HCT116 (cell line): Measurements from ENCODE around the gene CHST11. TPM values are rescaled to one million over a fixed set of nuclear protein-coding genes. Genes with fewer than 3 reads are reported as not detected.

Source experiments
- ATAC-seq: fragments of 200-7000 bp; cut with Tn5 transposase; 2 replicates; pipeline ENCODE4 v1.9.1; 2020; ENCODE audit warnings: mild to moderate bottlenecking, moderate library complexity
- BruUV-seq: library from RNA; stranded (reverse); fragments of 400-500 nt; replicated peaks from 2 replicates; lab custom pipeline; 2021; lab: Mats Ljungman, UMichigan
- CTCF ChIA-PET: fragments of 300-600 bp; sonication (Branson Sonifier 250); formaldehyde crosslinking; loops from one replicate; lab custom pipeline; 2021; ENCODE audit warnings: antibody characterized with exemption; lab: Charles Lee
- POLR2A ChIA-PET: fragments of 300-600, 350-600 bp; sonication (Branson Sonifier 250); formaldehyde crosslinking; loops from one replicate; lab custom pipeline; 2021; ENCODE audit warnings: antibody characterized with exemption; lab: Charles Lee
- RAD21 ChIA-PET, 2 experiments: fragments of 300-600 bp; sonication (Branson Sonifier 250); formaldehyde crosslinking; loops; one replicate each; lab custom pipeline; 2023; ENCODE audit warnings: low total read pairs in 2 of 2; ENCODE audit not compliant: uncharacterized antibody in 2 of 2, unreplicated experiment in 2 of 2, low non-redundant PET in 1 of 2; lab: Charles Lee
- DNase-seq: peaks from one replicate; pipeline ENCODE4 v3.0.0-alpha.2; 2010; ENCODE audit warnings: low read depth, low spot score
- H2AFZ ChIP-seq: fragments of 200-600 bp; shearing (Covaris generic), sonication (generic); 2 replicates; pipeline ENCODE4 v1.6.1; 2017; ENCODE audit warnings: low read depth, mixed run types, mixed read lengths, antibody characterized with exemption, low read length; ENCODE audit not compliant: poor library complexity, severe bottlenecking
- H3K27ac ChIP-seq: 2 replicates; pipeline ENCODE4 v1.5.1; 2012; ENCODE audit warnings: low read depth, low read length
- H3K27me3 ChIP-seq: fragments of 200-600 bp; sonication (generic); 2 replicates; pipeline ENCODE4 v1.6.1; 2016; ENCODE audit warnings: mixed run types, low read length, mixed read lengths; ENCODE audit not compliant: insufficient read depth
- H3K36me3 ChIP-seq, 2 experiments: fragments of 200-500 bp in 1 of 2; fragments of 200-600 bp in 1 of 2; sonication (Bioruptor generic) in 1 of 2; sonication (generic) in 1 of 2; 2 replicates each; pipeline versions ENCODE4 v1.5.1 to v1.6.1; 2014 to 2016; ENCODE audit warnings: low read length in 2 of 2, inconsistent platforms in 1 of 2, mixed read lengths in 1 of 2, mixed run types in 1 of 2; ENCODE audit not compliant: insufficient read depth in 2 of 2, control insufficient read depth in 1 of 2
- H3K4me1 ChIP-seq, 2 experiments: fragments of 200-600 bp in 1 of 2; sonication (generic) in 1 of 2; 2 replicates each; pipeline versions ENCODE4 v1.5.1 to v1.6.1; 2012 to 2017; ENCODE audit warnings: low read length in 2 of 2, inconsistent platforms in 1 of 2, mild to moderate bottlenecking in 1 of 2, mixed read lengths in 1 of 2, mixed run types in 1 of 2, moderate library complexity in 1 of 2; ENCODE audit not compliant: insufficient read depth in 2 of 2, control insufficient read depth in 1 of 2
- H3K4me2 ChIP-seq: fragments of 200-600 bp; sonication (generic); 2 replicates; pipeline ENCODE4 v1.6.1; 2017; ENCODE audit warnings: mixed run types, low read length, mixed read lengths
- H3K4me3 ChIP-seq, 2 experiments: fragments of 200-600 bp in 1 of 2; sonication (generic) in 1 of 2; replicated peaks in 1 of 2; 2 replicates each; pipeline ENCODE4 v1.5.1; 2011 to 2016; ENCODE audit warnings: low read length in 2 of 2, control low read depth in 1 of 2, low read depth in 1 of 2, mild to moderate bottlenecking in 1 of 2, mixed read lengths in 1 of 2, mixed run types in 1 of 2
- H3K79me2 ChIP-seq: fragments of 200-600 bp; sonication (generic); 2 replicates; pipeline ENCODE4 v1.6.1; 2017; ENCODE audit warnings: mild to moderate bottlenecking, mixed run types, low read length, moderate library complexity, mixed read lengths; ENCODE audit not compliant: insufficient read depth
- H3K9ac ChIP-seq: fragments of 200-600 bp; sonication (generic); 2 replicates; pipeline ENCODE4 v1.6.1; 2016; ENCODE audit warnings: low read length, mixed read lengths
- H3K9me2 ChIP-seq: fragments of 200-600 bp; sonication (generic), shearing (Covaris generic); 2 replicates; pipeline ENCODE4 v1.6.1; 2017; ENCODE audit warnings: mixed run types, mild to moderate bottlenecking, moderate library complexity; ENCODE audit not compliant: insufficient read depth
- H3K9me3 ChIP-seq, 2 experiments: fragments of 200-500 bp in 1 of 2; fragments of 200-600 bp in 1 of 2; sonication (Bioruptor generic) in 1 of 2; sonication (generic) in 1 of 2; 2 replicates each; pipeline ENCODE4 v1.6.1; 2014 to 2017; ENCODE audit warnings: low read length in 2 of 2, mixed read lengths in 2 of 2, inconsistent platforms in 1 of 2, low read depth in 1 of 2, mild to moderate bottlenecking in 1 of 2, mixed run types in 1 of 2, moderate library complexity in 1 of 2; ENCODE audit not compliant: control insufficient read depth in 1 of 2, insufficient read depth in 1 of 2
- H4K20me1 ChIP-seq: fragments of 200-600 bp; sonication (generic), shearing (Covaris generic); 2 replicates; pipeline ENCODE4 v1.6.1; 2017; ENCODE audit warnings: mixed run types, mild to moderate bottlenecking, moderate library complexity; ENCODE audit not compliant: insufficient read depth
- CBX3 ChIP-seq: IDR thresholded peaks from 2 replicates; pipeline ENCODE4 v1.6.1; 2012; ENCODE audit warnings: low read depth
- CEBPB ChIP-seq: IDR thresholded peaks from 2 replicates; pipeline ENCODE4 v1.6.1; 2012; ENCODE audit warnings: low read depth
- EGR1 ChIP-seq: IDR thresholded peaks from 2 replicates; pipeline ENCODE4 v1.6.1; 2012; ENCODE audit warnings: low read depth
- EZH2phosphoT487 ChIP-seq: fragments of 200-600 bp; IDR thresholded peaks from 2 replicates; pipeline ENCODE4 v1.6.1; 2018; ENCODE audit warnings: antibody characterized with exemption, borderline replicate concordance
- FOSL1 ChIP-seq: IDR thresholded peaks from 2 replicates; pipeline ENCODE4 v1.6.1; 2012; ENCODE audit warnings: low read depth
- JUND ChIP-seq: IDR thresholded peaks from 2 replicates; pipeline ENCODE4 v1.6.1; 2012
- POLR2A ChIP-seq: IDR thresholded peaks from 2 replicates; pipeline ENCODE4 v1.7.0; 2011; ENCODE audit warnings: borderline replicate concordance; ENCODE audit not compliant: insufficient read depth, insufficient read length; ENCODE audit errors: extremely low read depth
- POLR2AphosphoS5 ChIP-seq: IDR thresholded peaks from 2 replicates; pipeline ENCODE4 v1.6.1; 2011; ENCODE audit warnings: mild to moderate bottlenecking, low read depth, low read length, moderate library complexity
- RAD21 ChIP-seq: IDR thresholded peaks from 2 replicates; pipeline ENCODE4 v1.6.1; 2012; ENCODE audit warnings: low read depth, mild to moderate bottlenecking
- REST ChIP-seq: IDR thresholded peaks from 2 replicates; pipeline ENCODE4 v1.6.1; 2012; ENCODE audit warnings: low read depth
- SIN3A ChIP-seq: IDR thresholded peaks from 2 replicates; pipeline ENCODE4 v1.6.1; 2012; ENCODE audit warnings: low read depth
- TCF7L2 ChIP-seq: IDR thresholded peaks from 2 replicates; pipeline ENCODE4 v1.7.0; 2011; ENCODE audit warnings: borderline replicate concordance, inconsistent platforms; ENCODE audit not compliant: insufficient read depth, insufficient read length; ENCODE audit errors: extremely low read depth
- ZNF274 ChIP-seq: fragments of 200-500 bp; sonication (Bioruptor generic); IDR thresholded peaks from 2 replicates; pipeline ENCODE4 v1.6.1; 2014; ENCODE audit warnings: mild to moderate bottlenecking, low read depth, low read length, inconsistent platforms
- intact Hi-C: fragments of 100-400 bp; cut with micrococcal nuclease; formaldehyde crosslinking; loops from 2 replicates; pipeline ENCODE4 v1.10.0; 2022
- total RNA-seq: library from RNA; stranded (reverse); gene quantifications from one replicate; pipeline ENCODE4 v1.2.1, GENCODE V29; 2021; ENCODE audit not compliant: unreplicated experiment
- TF ChIP-seq, protein P1 (sequence below), 3 experiments: fragments of 200-600 bp in 1 of 3; sonication (generic) in 1 of 3; IDR thresholded peaks in 2 of 3; conservative IDR thresholded peaks in 1 of 3; 2 replicates each; pipeline ENCODE4 v1.5.1; 2012 to 2017; ENCODE audit warnings: low read depth in 2 of 3, low read length in 2 of 3, antibody characterized with exemption in 1 of 3, borderline replicate concordance in 1 of 3, control low read depth in 1 of 3, mild to moderate bottlenecking in 1 of 3, mixed read lengths in 1 of 3, mixed run types in 1 of 3, moderate library complexity in 1 of 3; ENCODE audit not compliant: insufficient read depth in 1 of 3
- TF ChIP-seq, protein P2 (sequence below): IDR thresholded peaks from 2 replicates; pipeline ENCODE4 v1.6.1; 2012

Gene CHST11
- total RNA-seq, 1 experiment from 2014 or later: 10.1 TPM

DNA sequence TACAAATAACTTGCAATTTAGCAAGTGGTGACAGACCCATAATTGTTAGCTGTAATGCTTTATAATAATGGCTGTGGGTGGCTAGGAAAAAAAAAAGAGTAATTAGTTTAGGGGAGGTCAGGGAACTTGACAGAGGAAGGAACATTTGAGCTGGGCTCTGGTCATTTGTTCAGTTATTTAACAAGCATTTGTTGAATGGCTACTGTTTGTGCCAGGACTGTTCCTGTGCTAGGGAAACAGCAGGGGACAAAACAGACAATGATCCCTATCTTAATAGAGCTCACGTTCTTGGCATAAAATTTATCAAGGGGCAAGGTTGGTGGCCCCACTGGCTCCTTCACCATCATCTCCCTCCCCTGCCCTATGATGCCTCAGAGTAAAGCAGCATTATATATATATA lies 18.5 kb downstream of the CHST11 start:
- intact Hi-C loops: no loop called here

GRCh38 chr12:104477510-104478390 lies 21.0 kb downstream of the CHST11 start:
- no peak overlapping the region for H3K4me3 ChIP-seq
- DNase-seq (no peak), ATAC-seq (no peak)
- RAD21 ChIA-PET: no interaction called here
- CTCF ChIA-PET: no interaction called here
- H3K79me2 ChIP-seq: no peaks in the 10 kb centered on the region
- H3K27me3 ChIP-seq: no peaks in the 10 kb centered on the region
- H3K27ac ChIP-seq: no peak overlapping the region
- H3K4me2 ChIP-seq: no peak overlapping the region
- peaks cover 6 to 13% of the 10 kb centered on the region in 2 experiments; a peak in 3 of 4 replicates for H3K4me1 ChIP-seq
- no peak overlapping the region for H2AFZ ChIP-seq
- H3K36me3 ChIP-seq: no peaks in the 10 kb centered on the region
- H4K20me1 ChIP-seq: no peaks in the 10 kb centered on the region
- POLR2A ChIA-PET: interaction anchor here (0.5 kb wide), 1 partner anchor 470 kb away, joined by 7 read pairs; no protein-coding TSS in a partner anchor
- H3K9me2 ChIP-seq: no peaks in the 10 kb centered on the region
- BruUV-seq: no TSS peak
- no peak overlapping the region for H3K9ac ChIP-seq
- intact Hi-C loops: no loop called here
- H3K9me3 ChIP-seq: no peaks in the 10 kb centered on the region
- TF ChIP-seq EZH2phosphoT487: no peak
- TF ChIP-seq, protein P1, sequence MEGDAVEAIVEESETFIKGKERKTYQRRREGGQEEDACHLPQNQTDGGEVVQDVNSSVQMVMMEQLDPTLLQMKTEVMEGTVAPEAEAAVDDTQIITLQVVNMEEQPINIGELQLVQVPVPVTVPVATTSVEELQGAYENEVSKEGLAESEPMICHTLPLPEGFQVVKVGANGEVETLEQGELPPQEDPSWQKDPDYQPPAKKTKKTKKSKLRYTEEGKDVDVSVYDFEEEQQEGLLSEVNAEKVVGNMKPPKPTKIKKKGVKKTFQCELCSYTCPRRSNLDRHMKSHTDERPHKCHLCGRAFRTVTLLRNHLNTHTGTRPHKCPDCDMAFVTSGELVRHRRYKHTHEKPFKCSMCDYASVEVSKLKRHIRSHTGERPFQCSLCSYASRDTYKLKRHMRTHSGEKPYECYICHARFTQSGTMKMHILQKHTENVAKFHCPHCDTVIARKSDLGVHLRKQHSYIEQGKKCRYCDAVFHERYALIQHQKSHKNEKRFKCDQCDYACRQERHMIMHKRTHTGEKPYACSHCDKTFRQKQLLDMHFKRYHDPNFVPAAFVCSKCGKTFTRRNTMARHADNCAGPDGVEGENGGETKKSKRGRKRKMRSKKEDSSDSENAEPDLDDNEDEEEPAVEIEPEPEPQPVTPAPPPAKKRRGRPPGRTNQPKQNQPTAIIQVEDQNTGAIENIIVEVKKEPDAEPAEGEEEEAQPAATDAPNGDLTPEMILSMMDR (IDR thresholded peaks at IDR 0.05 in 2 of 3, conservative IDR thresholded peaks at IDR 0.05 in 1 of 3; ENCODE audit: borderline replicate concordance in 1 of 3, insufficient read depth in 1 of 3, low read depth in 2 of 3, low read length in 2 of 3): no peak
- TF ChIP-seq POLR2AphosphoS5: no peak
- TF ChIP-seq CBX3: no peak
- no peak for TF ChIP-seq SIN3A
- TF ChIP-seq RAD21: no peak
- TF ChIP-seq, protein P2, sequence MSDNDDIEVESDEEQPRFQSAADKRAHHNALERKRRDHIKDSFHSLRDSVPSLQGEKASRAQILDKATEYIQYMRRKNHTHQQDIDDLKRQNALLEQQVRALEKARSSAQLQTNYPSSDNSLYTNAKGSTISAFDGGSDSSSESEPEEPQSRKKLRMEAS: no peak
- no peak for TF ChIP-seq REST
- TF ChIP-seq TCF7L2: no peak
- no peak for TF ChIP-seq POLR2A
- TF ChIP-seq JUND: no peak
- TF ChIP-seq EGR1: no peak
- no peak for TF ChIP-seq FOSL1

More for the DNA sequence above, 18.5 kb downstream of the CHST11 start:
- TF ChIP-seq POLR2A: no peak
- no peak for TF ChIP-seq ZNF274
- TF ChIP-seq CEBPB: no peak
- no peak for TF ChIP-seq EGR1
- ChIA-PET RAD21 (no interaction called here), CTCF (no interaction called here), POLR2A (no interaction called here)
- no peak overlapping the region for H3K4me2 ChIP-seq
- no peaks in the 10 kb centered on the region for H3K27me3 ChIP-seq
- H3K27ac ChIP-seq: no peak overlapping the region
- no peaks in the 10 kb centered on the region for H3K9me2 ChIP-seq
- H3K4me3 ChIP-seq: no peak overlapping the region
- no peak overlapping the region for H2AFZ ChIP-seq
- BruUV-seq: no TSS peak
- no peak for ATAC-seq
- no peak for DNase-seq
- H3K79me2 ChIP-seq: no peaks in the 10 kb centered on the region
- H4K20me1 ChIP-seq: no peaks in the 10 kb centered on the region
- no peak overlapping the region for H3K9ac ChIP-seq
- no peaks in the 10 kb centered on the region for H3K4me1 ChIP-seq
- H3K9me3 ChIP-seq: no peaks in the 10 kb centered on the region
- no peaks in the 10 kb centered on the region for H3K36me3 ChIP-seq
